Mesenchymal stem cell (in vitro differentiated cells and primary cell): Measurements from ENCODE around the gene PIGP.
"Not testable (repeated sequence)": the region's sequence is repeated elsewhere in the genome, so short reads cannot be mapped to it uniquely, and the experiment has no call there.

Experiments
- DNase-seq: peaks from one replicate; pipeline ENCODE4 v3.0.0-alpha.2; 2013
- H2AFZ ChIP-seq: one replicate; pipeline ENCODE4 v1.6.1; 2013; ENCODE audit warnings: low read depth, mild to moderate bottlenecking, control low read depth, inconsistent platforms, low read length, moderate library complexity
- H2AK5ac ChIP-seq: 2 replicates; pipeline ENCODE4 v1.6.1; 2013; ENCODE audit warnings: low read length, moderate library complexity, mild to moderate bottlenecking, inconsistent platforms; ENCODE audit not compliant: severe bottlenecking
- H2BK120ac ChIP-seq: one replicate; pipeline ENCODE4 v1.6.1; 2013; ENCODE audit warnings: low read depth, mild to moderate bottlenecking, inconsistent platforms, low read length, moderate library complexity
- H2BK12ac ChIP-seq, 2 experiments: one replicate each; pipeline ENCODE4 v1.6.1; 2013; ENCODE audit warnings: inconsistent platforms in 2 of 2, low read length in 2 of 2, mild to moderate bottlenecking in 2 of 2, moderate library complexity in 2 of 2, control low read depth in 1 of 2
- H2BK15ac ChIP-seq: one replicate; pipeline ENCODE4 v1.6.1; 2013; ENCODE audit warnings: mild to moderate bottlenecking, low read depth, inconsistent platforms; ENCODE audit not compliant: poor library complexity, severe bottlenecking
- H2BK5ac ChIP-seq: 2 replicates; pipeline ENCODE4 v1.6.1; 2013; ENCODE audit warnings: low read depth, mild to moderate bottlenecking, low read length, control low read depth, inconsistent platforms; ENCODE audit not compliant: poor library complexity, severe bottlenecking
- H3K14ac ChIP-seq, 2 experiments: one replicate each; pipeline ENCODE4 v1.6.1; 2013; ENCODE audit warnings: inconsistent platforms in 2 of 2, low read length in 2 of 2, control low read depth in 1 of 2, mild to moderate bottlenecking in 1 of 2, moderate library complexity in 1 of 2
- H3K18ac ChIP-seq, 2 experiments: one replicate each; pipeline ENCODE4 v1.6.1; 2013; ENCODE audit warnings: inconsistent platforms in 2 of 2, low read length in 2 of 2, control low read depth in 1 of 2, low read depth in 1 of 2, mild to moderate bottlenecking in 1 of 2
- H3K23ac ChIP-seq, 2 experiments: one replicate each; pipeline ENCODE4 v1.6.1; 2013; ENCODE audit warnings: inconsistent platforms in 2 of 2, low read length in 2 of 2, mild to moderate bottlenecking in 2 of 2, moderate library complexity in 2 of 2, control low read depth in 1 of 2
- H3K27ac ChIP-seq: 2 replicates; pipeline ENCODE4 v1.5.1; 2013; ENCODE audit warnings: mild to moderate bottlenecking, moderate library complexity, low read length, control low read depth, inconsistent platforms; ENCODE audit not compliant: poor library complexity, severe bottlenecking
- H3K27me3 ChIP-seq, 2 experiments: 2 replicates each; pipeline versions ENCODE4 v1.6.1 to v1.7.0; 2013; ENCODE audit warnings: low read length in 2 of 2, mild to moderate bottlenecking in 2 of 2, moderate library complexity in 2 of 2, control low read depth in 1 of 2, inconsistent platforms in 1 of 2; ENCODE audit not compliant: control insufficient read depth in 1 of 2, insufficient read depth in 1 of 2
- H3K36me3 ChIP-seq, 2 experiments: 2 replicates each; pipeline versions ENCODE4 v1.6.1 to v1.7.0; 2013; ENCODE audit warnings: low read length in 2 of 2, control low read depth in 1 of 2, inconsistent platforms in 1 of 2, low read depth in 1 of 2, mild to moderate bottlenecking in 1 of 2; ENCODE audit not compliant: insufficient read depth in 2 of 2, control insufficient read depth in 1 of 2
- H3K4ac ChIP-seq, 2 experiments: one replicate each; pipeline ENCODE4 v1.6.1; 2013; ENCODE audit warnings: inconsistent platforms in 2 of 2, low read length in 2 of 2, mild to moderate bottlenecking in 2 of 2, moderate library complexity in 2 of 2, control low read depth in 1 of 2, low read depth in 1 of 2
- H3K4me1 ChIP-seq: 2 replicates; pipeline ENCODE4 v1.6.1; 2013; ENCODE audit warnings: low read depth, low read length, control low read depth; ENCODE audit not compliant: control insufficient read depth, insufficient read depth
- H3K4me2 ChIP-seq: 2 replicates; pipeline ENCODE4 v1.6.1; 2013; ENCODE audit warnings: low read length, mild to moderate bottlenecking, inconsistent platforms; ENCODE audit not compliant: poor library complexity, severe bottlenecking
- H3K4me3 ChIP-seq, 2 experiments: 2 replicates each; pipeline versions ENCODE4 v1.5.1 to v1.7.0; 2013; ENCODE audit warnings: low read length in 2 of 2, mild to moderate bottlenecking in 2 of 2, control low read depth in 1 of 2, low read depth in 1 of 2; ENCODE audit not compliant: insufficient read depth in 1 of 2
- H3K79me1 ChIP-seq: replicated peaks from 2 replicates; pipeline ENCODE4 v1.6.1; 2013; ENCODE audit warnings: mild to moderate bottlenecking, control low read depth, low read length, inconsistent platforms; ENCODE audit not compliant: poor library complexity, severe bottlenecking
- H3K9ac ChIP-seq: 2 replicates; pipeline ENCODE4 v1.7.0; 2013; ENCODE audit warnings: mild to moderate bottlenecking, low read length, moderate library complexity
- H3K9me3 ChIP-seq: 2 replicates; pipeline ENCODE4 v1.7.0; 2013; ENCODE audit warnings: mild to moderate bottlenecking, low read length; ENCODE audit not compliant: control insufficient read depth
- H4K8ac ChIP-seq: one replicate; pipeline ENCODE4 v1.6.1; 2013; ENCODE audit warnings: inconsistent platforms, mild to moderate bottlenecking, low read length, moderate library complexity
- H4K91ac ChIP-seq: one replicate; pipeline ENCODE4 v1.6.1; 2013; ENCODE audit warnings: mild to moderate bottlenecking, low read length, inconsistent platforms
- WGBS: methylation state at CpG from one replicate; pipeline ENCODE4 v1.1.7; 2013; ENCODE audit warnings: mixed read lengths; 5-methylcytosine and 5-hydroxymethylcytosine counted together

PIGP gene

DNA sequence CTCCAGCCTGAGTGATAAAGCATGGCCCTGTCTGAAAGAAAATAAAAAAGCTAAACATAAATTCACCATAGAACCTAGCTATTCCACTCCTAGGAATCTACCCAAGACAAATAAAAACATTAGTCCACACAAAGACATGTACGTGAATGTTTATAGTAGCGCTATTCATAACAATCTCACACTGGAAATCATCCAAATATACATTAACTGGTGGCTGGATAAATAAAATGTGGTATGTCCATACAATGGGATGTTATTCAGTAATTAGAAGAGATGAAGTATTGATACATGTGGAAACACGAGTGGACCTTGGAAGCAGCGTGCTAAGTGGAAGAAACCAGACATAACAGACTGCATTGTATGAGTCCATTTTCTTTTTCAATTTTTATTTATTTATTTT lies 36.7 kb downstream of the PIGP start:
- Histone ChIP-seq H3K4ac (no peak overlapping the region), H2AK5ac (no peak overlapping the region), H3K23ac (no peak overlapping the region), H3K4me3 (no peak overlapping the region), H3K36me3 (no peaks in the 10 kb centered on the region), H3K9ac (no peak overlapping the region), H2BK5ac (no peak overlapping the region), H2BK12ac (no peak overlapping the region), H3K27me3 (peaks cover 0 to 11% of the 10 kb centered on the region in 2 experiments), H3K27ac (no peak overlapping the region), H2BK120ac (no peak overlapping the region), H2AFZ (no peak overlapping the region), H4K8ac (no peak overlapping the region), H2BK15ac (no peak overlapping the region), H3K79me1 (no peaks in the 10 kb centered on the region), H3K4me2 (no peak overlapping the region), H3K4me1 (peaks cover 5% of the 10 kb centered on the region), H3K9me3 (no peaks in the 10 kb centered on the region), H3K18ac (no peak overlapping the region), H3K14ac (no peak overlapping the region), H4K91ac (no peak overlapping the region)
- 86% methylated on average over 1 of the region's 4 CpGs for WGBS
- no peak for DNase-seq

- not testable (repeated sequence) for H2AK5ac ChIP-seq, H3K4me3 ChIP-seq, H2BK120ac ChIP-seq, H3K14ac ChIP-seq, H3K9ac ChIP-seq, H3K27ac ChIP-seq, H3K36me3 ChIP-seq, H2AFZ ChIP-seq, H3K4me2 ChIP-seq, H3K9me3 ChIP-seq, H3K23ac ChIP-seq, H3K4me1 ChIP-seq, H3K18ac ChIP-seq, H2BK12ac ChIP-seq, H4K8ac ChIP-seq, H4K91ac ChIP-seq, DNase-seq, H2BK5ac ChIP-seq, H3K4ac ChIP-seq, H2BK15ac ChIP-seq, H3K79me1 ChIP-seq
- H3K27me3 ChIP-seq: peaks cover 0 to 18% of the 10 kb centered on the region in 2 experiments
- WGBS: 100% methylated on average over 4 of the region's 4 CpGs
Measured at GRCh38 chr21:37034394-37034793, 38.5 kb downstream of the PIGP start.

DNA sequence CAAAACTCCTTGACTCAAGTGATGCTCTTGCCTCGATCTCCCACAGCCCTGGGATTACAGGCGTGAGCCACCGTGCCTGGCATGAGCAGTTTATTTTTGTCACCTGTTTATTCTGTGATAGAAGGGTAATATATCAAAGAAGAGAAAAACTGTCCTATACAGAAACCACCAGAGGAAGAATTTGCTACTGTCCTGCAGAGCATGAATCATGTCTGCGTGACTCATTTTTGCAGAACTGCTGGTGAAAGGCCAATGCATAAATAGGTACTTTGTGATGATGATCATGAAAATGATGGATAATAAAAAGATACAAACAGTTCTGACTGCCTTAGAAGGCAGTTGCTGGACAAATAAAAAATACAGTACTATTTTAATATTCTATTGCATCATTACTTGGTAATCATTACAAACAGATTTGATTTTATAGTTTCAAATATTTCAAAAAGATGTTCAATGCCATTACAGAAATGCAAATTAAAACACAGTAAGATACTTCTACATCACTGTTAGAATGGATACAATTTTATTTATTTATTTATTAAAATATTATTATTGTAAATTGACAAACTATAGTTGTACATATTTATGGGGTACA lies 39.9 kb downstream of the PIGP start:
- no peak overlapping the region for H3K18ac ChIP-seq
- peak; percentile 69 for DNase-seq
- no peaks in the 10 kb centered on the region for H3K36me3 ChIP-seq

GRCh38 chr21:37032293-37032692 lies 40.6 kb downstream of the PIGP start:
- 88% methylated on average over 2 of the region's 5 CpGs for WGBS
- Histone ChIP-seq H2BK5ac (no peak overlapping the region), H3K9ac (no peak overlapping the region), H2BK12ac (no peak overlapping the region), H3K18ac (no peak overlapping the region), H2BK120ac (no peak overlapping the region), H3K4me1 (peaks cover 5% of the 10 kb centered on the region), H3K36me3 (no peaks in the 10 kb centered on the region), H3K4ac (no peak overlapping the region), H3K79me1 (no peaks in the 10 kb centered on the region), H3K14ac (no peak overlapping the region), H3K4me2 (no peak overlapping the region), H3K27me3 (peaks cover 0 to 18% of the 10 kb centered on the region in 2 experiments), H4K91ac (no peak overlapping the region), H3K27ac (no peak overlapping the region), H2AK5ac (no peak overlapping the region), H2BK15ac (no peak overlapping the region), H3K4me3 (no peak overlapping the region), H3K9me3 (no peaks in the 10 kb centered on the region), H2AFZ (no peak overlapping the region), H4K8ac (no peak overlapping the region), H3K23ac (no peak overlapping the region)
- no peak for DNase-seq

More for the DNA sequence above, 39.9 kb downstream of the PIGP start:
- H3K4me3 ChIP-seq: no peak overlapping the region
- H4K91ac ChIP-seq: no peak overlapping the region
- 7% methylated on average over 4 of the region's 4 CpGs for WGBS
- H2BK12ac ChIP-seq: no peak overlapping the region
- H3K4ac ChIP-seq: no peak overlapping the region
- no peak overlapping the region for H3K9ac ChIP-seq
- no peak overlapping the region for H2AFZ ChIP-seq
- H3K27ac ChIP-seq: no peak overlapping the region
- no peak overlapping the region for H2BK15ac ChIP-seq
- no peak overlapping the region for H2BK5ac ChIP-seq
- no peaks in the 10 kb centered on the region for H3K9me3 ChIP-seq
- H3K4me2 ChIP-seq: no peak overlapping the region
- H3K27me3 ChIP-seq: peaks cover 0 to 18% of the 10 kb centered on the region in 2 experiments
- H3K4me1 ChIP-seq: peaks cover 5% of the 10 kb centered on the region
- H3K23ac ChIP-seq: no peak overlapping the region
- H3K79me1 ChIP-seq: no peaks in the 10 kb centered on the region
- no peak overlapping the region for H4K8ac ChIP-seq
- H2BK120ac ChIP-seq: no peak overlapping the region
- H3K14ac ChIP-seq: no peak overlapping the region
- no peak overlapping the region for H2AK5ac ChIP-seq
